ENCODE data around the gene DNAH7. TPM values are rescaled to one million over a fixed set of nuclear protein-coding genes. Genes with fewer than 3 reads are reported as not detected.
"Not testable (repeated sequence)": the region's sequence is repeated elsewhere in the genome, so short reads cannot be mapped to it uniquely, and the experiment has no call there.

The DNAH7 gene
- polyA plus RNA-seq, 4 donors: 6.5 to 10.2 (median 9.3) TPM

GRCh38 chr2:195985741-195986140 lies 82.9 kb downstream of the DNAH7 start:
- no peak for DNase-seq (ENCODE audit: low read depth in 4 of 4, low spot score in 3 of 4)

- DNase-seq (ENCODE audit: low read depth in 4 of 4, low spot score in 3 of 4): no peak
Measured at GRCh38 chr2:195984923-195985726, 83.5 kb downstream of the DNAH7 start.

GRCh38 chr2:195967336-195967735 lies 101.3 kb downstream of the DNAH7 start:
- no peak for DNase-seq (ENCODE audit: low read depth in 4 of 4, low spot score in 3 of 4)

GRCh38 chr2:195961873-195962272 lies 106.8 kb downstream of the DNAH7 start:
- DNase-seq (ENCODE audit: low read depth in 4 of 4, low spot score in 3 of 4): no peak

DNA sequence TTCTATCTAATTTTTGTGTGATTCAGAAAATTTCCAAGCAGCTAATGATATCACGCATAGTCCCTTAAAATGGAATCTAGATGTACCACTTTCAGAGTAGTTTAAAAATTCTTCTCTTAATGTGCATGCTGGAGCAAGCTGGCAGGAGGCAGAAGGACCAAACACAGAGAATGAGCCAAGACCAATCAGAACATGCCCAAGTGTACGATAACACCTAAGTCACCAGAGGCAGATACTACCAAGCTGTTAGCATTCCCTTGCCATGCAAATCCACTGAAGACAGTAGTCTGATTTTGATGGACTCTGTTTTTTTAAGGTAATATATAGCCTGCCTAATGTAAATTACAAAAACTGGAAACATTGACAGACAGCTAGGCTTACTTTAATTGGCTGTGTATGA lies 109.3 kb downstream of the DNAH7 start:
- no peak for DNase-seq (ENCODE audit: low read depth in 4 of 4, low spot score in 3 of 4)

DNA sequence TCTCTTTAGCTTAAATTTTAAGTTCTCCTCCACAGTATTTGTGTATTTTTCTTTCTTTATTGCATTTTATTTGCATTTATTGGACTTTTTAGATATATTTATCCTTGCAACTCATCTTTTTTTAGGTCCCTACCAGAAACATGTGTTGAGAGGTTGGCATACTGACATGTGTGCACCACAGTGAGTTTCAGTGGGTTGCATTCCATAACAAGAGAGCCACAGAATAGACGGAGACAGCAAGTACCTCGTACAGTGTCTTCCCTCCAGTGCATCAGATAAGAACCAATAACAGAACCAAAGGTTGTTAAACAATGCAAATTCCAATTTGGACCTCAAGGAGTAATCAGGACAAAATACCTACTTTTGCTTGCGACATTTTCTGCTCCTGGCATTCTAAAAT lies 111.9 kb downstream of the DNAH7 start:
- DNase-seq (ENCODE audit: low read depth in 4 of 4, low spot score in 3 of 4): no peak

GRCh38 chr2:195945056-195945455 lies 123.6 kb downstream of the DNAH7 start:
- DNase-seq (ENCODE audit: low read depth in 4 of 4, low spot score in 3 of 4): no peak

- no peak for DNase-seq (ENCODE audit: low read depth in 4 of 4, low spot score in 3 of 4)
Measured at GRCh38 chr2:195937176-195937575, 131.5 kb downstream of the DNAH7 start.

GRCh38 chr2:195934484-195934883 lies 134.2 kb downstream of the DNAH7 start:
- DNase-seq (ENCODE audit: low read depth in 4 of 4, low spot score in 3 of 4): no peak

GRCh38 chr2:195929531-195929930 lies 139.1 kb downstream of the DNAH7 start:
- no peak for DNase-seq (ENCODE audit: low read depth in 4 of 4, low spot score in 3 of 4)

DNA sequence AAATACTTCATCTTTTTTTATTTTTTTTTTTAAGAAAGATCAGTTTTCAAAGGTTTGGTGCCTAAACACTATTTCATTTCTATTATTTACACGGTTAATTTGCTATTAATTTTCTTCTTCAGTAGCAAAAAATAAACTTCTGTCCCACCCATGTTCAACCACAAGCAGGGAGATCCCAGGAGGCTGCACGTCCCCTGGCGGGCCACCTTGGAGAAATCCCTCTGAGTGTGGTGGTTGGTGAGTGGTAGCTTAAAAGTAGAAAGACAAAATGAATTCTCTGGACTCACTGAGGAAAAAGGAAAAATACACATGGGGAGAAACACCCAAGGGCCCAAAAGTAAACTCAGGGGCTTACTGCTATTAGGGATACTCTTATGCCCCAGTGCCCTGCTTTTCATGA lies 143.5 kb downstream of the DNAH7 start:
- DNase-seq (ENCODE audit: low read depth in 4 of 4, low spot score in 3 of 4): no peak

DNA sequence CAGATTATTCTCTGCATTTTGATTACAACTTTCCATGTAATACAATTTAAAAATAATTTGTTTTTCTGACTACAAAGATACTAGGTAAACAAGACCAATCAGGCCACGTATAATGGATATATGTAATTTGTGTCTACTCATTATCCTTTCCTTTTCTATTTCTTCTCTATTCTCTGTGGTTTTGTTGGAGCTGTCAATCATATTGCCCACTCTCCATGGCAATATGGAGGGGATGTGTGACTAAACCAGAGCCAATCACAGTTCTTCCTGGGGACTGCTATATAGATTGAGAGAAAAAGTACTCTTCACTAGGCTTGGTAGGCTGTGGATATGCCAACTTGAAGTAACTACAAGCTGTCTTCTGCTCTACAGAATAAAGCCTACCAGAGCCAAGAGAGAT lies 144.7 kb downstream of the DNAH7 start:
- DNase-seq (ENCODE audit: low read depth in 4 of 4, low spot score in 3 of 4): no peak

GRCh38 chr2:195917021-195917600 lies 151.5 kb downstream of the DNAH7 start:
- DNase-seq (ENCODE audit: low read depth in 4 of 4, low spot score in 3 of 4): not testable (repeated sequence)

DNA sequence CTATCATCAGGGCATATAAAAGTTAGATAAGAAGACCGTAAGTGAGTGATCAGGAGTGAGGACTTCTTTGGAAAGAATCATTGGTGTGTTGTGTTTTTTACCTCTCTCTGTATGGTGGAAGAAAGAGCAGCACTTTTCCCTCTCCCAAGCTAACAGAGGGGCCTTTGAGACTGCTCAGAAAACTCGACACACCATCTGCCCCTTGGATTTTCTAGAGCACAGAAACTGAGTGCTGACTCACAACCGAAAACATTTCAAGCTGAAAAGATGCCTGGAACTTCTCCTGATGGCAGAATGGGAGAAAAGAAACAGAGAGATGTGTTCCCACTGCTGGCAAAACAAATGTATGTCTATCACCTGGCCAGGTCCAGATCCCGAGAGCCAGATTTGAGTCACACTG lies 156.6 kb downstream of the DNAH7 start:
- DNase-seq (ENCODE audit: low read depth in 4 of 4, low spot score in 3 of 4): no peak

DNA sequence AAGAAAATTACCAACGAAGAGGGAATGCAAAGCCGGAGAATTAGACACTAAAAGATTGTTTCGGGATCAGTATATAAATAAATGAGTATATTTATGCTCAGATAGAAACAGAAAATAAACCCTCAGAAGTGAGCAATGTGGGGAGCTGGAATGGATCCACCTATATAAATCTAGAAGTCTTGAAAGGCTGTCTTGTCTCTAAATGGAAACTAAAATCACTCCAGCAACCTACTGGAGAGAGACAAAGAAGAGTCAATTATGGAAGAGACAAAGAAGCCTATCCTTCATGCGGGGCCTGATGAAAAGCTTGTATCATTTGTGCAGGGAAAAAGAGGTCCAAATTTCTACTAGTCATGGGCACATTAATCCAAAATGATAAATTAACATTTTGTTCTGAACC lies 158.1 kb downstream of the DNAH7 start:
- DNase-seq (ENCODE audit: low read depth in 4 of 4, low spot score in 3 of 4): no peak

- no peak for DNase-seq (ENCODE audit: low read depth in 4 of 4, low spot score in 3 of 4)
Measured at GRCh38 chr2:195909926-195910325, 158.7 kb downstream of the DNAH7 start.

- DNase-seq (ENCODE audit: low read depth in 4 of 4, low spot score in 3 of 4): no peak
Measured at GRCh38 chr2:195907474-195907873, 161.2 kb downstream of the DNAH7 start.

GRCh38 chr2:195903956-195904355 lies 164.7 kb downstream of the DNAH7 start:
- DNase-seq (ENCODE audit: low read depth in 4 of 4, low spot score in 3 of 4): no peak

DNA sequence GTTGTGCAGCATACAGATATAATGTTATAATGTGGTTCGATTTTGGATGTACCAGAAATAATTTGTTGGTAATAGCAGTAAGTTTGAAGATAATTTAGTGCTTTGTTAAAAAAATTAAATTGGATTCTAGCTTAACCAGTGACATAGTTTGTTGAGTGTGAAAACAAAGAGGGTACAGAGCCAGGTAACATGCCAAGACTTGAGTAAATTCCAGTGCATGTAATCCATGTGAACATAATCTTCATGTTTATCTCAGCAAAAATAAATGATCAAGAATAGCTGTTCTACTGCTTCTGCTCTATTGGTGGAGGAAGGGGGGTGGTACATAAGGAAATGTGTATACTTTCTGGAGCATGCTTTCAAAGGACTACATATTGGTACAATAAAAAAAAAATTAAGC lies 165.8 kb downstream of the DNAH7 start:
- DNase-seq (ENCODE audit: low read depth in 4 of 4, low spot score in 3 of 4): no peak

- no peak for DNase-seq (ENCODE audit: low read depth in 4 of 4, low spot score in 3 of 4)
Measured at GRCh38 chr2:195899226-195899625, 169.4 kb downstream of the DNAH7 start.

- peak; percentile 43 to 58 (median 52) for DNase-seq (ENCODE audit: low read depth in 4 of 4, low spot score in 3 of 4)
Measured at GRCh38 chr2:195898505-195899191, 170.0 kb downstream of the DNAH7 start.

DNA sequence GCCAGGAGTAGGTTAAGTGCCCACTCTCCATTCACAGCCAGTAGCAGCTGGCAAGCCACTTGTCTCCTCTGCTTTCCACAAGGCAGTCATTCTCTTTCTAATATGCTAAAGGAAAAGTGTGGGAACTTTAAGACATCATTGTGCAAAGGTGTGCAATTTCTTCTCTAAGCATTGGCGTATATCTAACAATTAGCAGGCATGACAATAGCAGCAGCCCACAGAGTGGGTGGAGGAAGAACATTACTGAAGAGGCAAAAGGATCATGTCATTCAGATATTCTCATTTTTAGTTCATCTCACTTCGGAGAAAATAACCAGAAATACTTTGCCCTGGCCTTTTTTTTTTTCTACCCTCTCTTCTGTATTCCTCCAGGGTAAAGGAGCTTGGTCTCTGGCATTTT lies 177.6 kb downstream of the DNAH7 start:
- DNase-seq (ENCODE audit: low read depth in 4 of 4, low spot score in 3 of 4): no peak
